OCI-LY7 (cell line): ENCODE data around the gene SNAP29. TPM values are rescaled to one million over a fixed set of nuclear protein-coding genes. Genes with fewer than 3 reads are reported as not detected.
"Not testable (repeated sequence)": the region's sequence is repeated elsewhere in the genome, so short reads cannot be mapped to it uniquely, and the experiment has no call there.

Experiments
- BruUV-seq: library from RNA; stranded (reverse); fragments of 400-500 nt; replicated peaks from 2 replicates; lab custom pipeline; 2021; lab: Mats Ljungman, UMichigan
- CTCF ChIA-PET: fragments of 300-600 bp; sonication (Branson Sonifier 250); formaldehyde crosslinking; loops from one replicate; lab custom pipeline; 2022; ENCODE audit warnings: antibody characterized with exemption; ENCODE audit not compliant: unreplicated experiment; lab: Charles Lee
- POLR2A ChIA-PET: fragments of 300-600 bp; sonication (Branson Sonifier 250); formaldehyde crosslinking; loops from one replicate; lab custom pipeline; 2022; ENCODE audit warnings: antibody characterized with exemption; lab: Charles Lee
- DNase-seq: peaks from one replicate; pipeline ENCODE4 v3.0.0-alpha.2; 2015; ENCODE audit warnings: low spot score
- H2AFZ ChIP-seq: fragments of 200-600 bp; sonication (generic), shearing (Covaris generic); 2 replicates; pipeline ENCODE4 v1.6.1; 2014; ENCODE audit warnings: mild to moderate bottlenecking, antibody characterized with exemption, low read length, moderate library complexity
- H3K27ac ChIP-seq: fragments of 200-600 bp; sonication (generic); 2 replicates; pipeline ENCODE4 v1.5.1; 2014; ENCODE audit warnings: mixed run types, low read depth, mild to moderate bottlenecking, moderate library complexity, low read length, inconsistent platforms; ENCODE audit not compliant: poor library complexity, severe bottlenecking
- H3K36me3 ChIP-seq: fragments of 200-600 bp; sonication (generic); 2 replicates; pipeline ENCODE4 v1.6.1; 2014; ENCODE audit warnings: mild to moderate bottlenecking, antibody characterized with exemption, low read length, moderate library complexity, mixed read lengths; ENCODE audit not compliant: insufficient read depth
- H3K4me1 ChIP-seq: fragments of 200-600 bp; sonication (generic); 2 replicates; pipeline ENCODE4 v1.5.1; 2014; ENCODE audit warnings: mild to moderate bottlenecking, low read length; ENCODE audit not compliant: insufficient read depth, poor library complexity, severe bottlenecking
- H3K4me2 ChIP-seq: fragments of 200-600 bp; sonication (generic); 2 replicates; pipeline ENCODE4 v1.6.1; 2014; ENCODE audit warnings: mild to moderate bottlenecking, low read length
- H3K4me3 ChIP-seq: fragments of 200-600 bp; sonication (generic); 2 replicates; pipeline ENCODE4 v1.5.1; 2014; ENCODE audit warnings: mild to moderate bottlenecking, low read depth, low read length; ENCODE audit not compliant: poor library complexity, severe bottlenecking
- H3K79me2 ChIP-seq: fragments of 200-600 bp; sonication (generic); 2 replicates; pipeline ENCODE4 v1.6.1; 2016; ENCODE audit warnings: low read depth, mild to moderate bottlenecking, low read length, moderate library complexity, mixed read lengths; ENCODE audit not compliant: insufficient read depth
- H3K9me2 ChIP-seq: fragments of 200-600 bp; sonication (generic); 2 replicates; pipeline ENCODE4 v1.6.1; 2016; ENCODE audit warnings: mild to moderate bottlenecking, low read length, mixed read lengths; ENCODE audit not compliant: insufficient read depth
- H3K9me3 ChIP-seq: fragments of 200-600 bp; sonication (generic); 2 replicates; pipeline ENCODE4 v1.6.1; 2014; ENCODE audit warnings: mild to moderate bottlenecking, mixed run types, low read length, mixed read lengths
- H4K20me1 ChIP-seq: fragments of 200-600 bp; sonication (generic); 2 replicates; pipeline ENCODE4 v1.6.1; 2014; ENCODE audit warnings: mild to moderate bottlenecking, antibody characterized with exemption, low read length, moderate library complexity, mixed read lengths; ENCODE audit not compliant: insufficient read depth
- CTCF ChIP-seq: fragments of 200-600 bp; sonication (generic); conservative IDR thresholded peaks from 2 replicates; pipeline ENCODE4 v1.5.1; 2014; ENCODE audit warnings: mild to moderate bottlenecking, antibody characterized with exemption, low read length, moderate library complexity, mixed read lengths
- EZH2phosphoT487 ChIP-seq: fragments of 200-600 bp; sonication (generic); IDR thresholded peaks from 2 replicates; pipeline ENCODE4 v1.6.1; 2018; ENCODE audit warnings: low read depth, borderline replicate concordance, mild to moderate bottlenecking, mixed run types, antibody characterized with exemption, low read length, moderate library complexity, mixed read lengths
- intact Hi-C: fragments of 100-400 bp; cut with micrococcal nuclease; formaldehyde crosslinking; loops from one replicate; pipeline ENCODE4 v1.10.0; 2022; ENCODE audit not compliant: unreplicated experiment
- total RNA-seq, 2 experiments: library from RNA; depleted of rRNA in 1 of 2; stranded (reverse); fragments of >200 nt in 1 of 2; shearing (Covaris generic) in 1 of 2; gene quantifications; 2 replicates each; pipeline ENCODE4 v1.2.3, GENCODE V29; 2014 to 2022

SNAP29 gene
- total RNA-seq, 2 experiments from 2014 or later, result 12.7 to 26.9 TPM

DNA sequence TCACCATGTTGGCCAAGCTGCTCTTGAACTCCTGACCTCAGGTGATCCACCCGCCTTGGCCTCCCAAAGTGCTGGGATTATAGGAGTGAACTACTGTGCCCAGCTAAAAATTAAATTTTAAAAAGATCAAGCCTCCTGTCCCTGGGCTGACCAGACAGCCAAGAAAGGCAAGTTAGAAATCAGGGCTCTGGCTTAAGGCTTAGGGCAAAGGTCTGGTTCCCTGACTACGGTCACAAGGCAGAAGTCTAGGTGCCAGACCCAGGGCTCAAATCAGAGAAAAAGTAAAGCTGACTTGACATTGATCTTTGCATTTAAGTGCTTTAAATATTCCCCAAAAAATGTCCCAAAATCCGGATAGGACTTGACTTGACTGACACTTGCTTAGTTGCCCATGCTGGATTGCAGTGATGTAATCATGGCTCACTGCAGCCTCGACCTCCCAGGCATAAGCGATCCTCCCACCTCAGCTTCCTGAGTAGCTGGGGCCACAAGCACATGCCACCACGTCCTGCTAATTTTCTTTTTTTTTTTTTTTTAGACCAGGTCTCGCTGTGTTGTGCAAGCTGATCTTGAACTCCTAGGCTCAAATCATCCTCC lies 41.1 kb downstream of the SNAP29 start:
- H3K4me3 ChIP-seq, result no peak overlapping the region
- H3K27ac ChIP-seq, result no peak overlapping the region
- no peaks in the 10 kb centered on the region for H3K79me2 ChIP-seq
- no peaks in the 10 kb centered on the region for H3K9me3 ChIP-seq
- H4K20me1 ChIP-seq, result no peaks in the 10 kb centered on the region
- H3K36me3 ChIP-seq, result no peaks in the 10 kb centered on the region
- no peak overlapping the region for H3K4me2 ChIP-seq
- no peak for TF ChIP-seq EZH2phosphoT487
- no peak for TF ChIP-seq CTCF
- H3K9me2 ChIP-seq, result no peaks in the 10 kb centered on the region
- H3K4me1 ChIP-seq, result no peaks in the 10 kb centered on the region
- DNase-seq, result no peak
- H2AFZ ChIP-seq, result no peak overlapping the region
- intact Hi-C loops, result no loop called here
- ChIA-PET POLR2A (interaction anchor here (0.6 kb wide), 1 partner anchor 55 kb away, joined by 3 read pairs; no protein-coding TSS in a partner anchor), CTCF (interaction anchor here (0.6 kb wide), 1 partner anchor 13 kb away, joined by 4 read pairs; no protein-coding TSS in a partner anchor)
- no TSS peak for BruUV-seq

- H3K9me2 ChIP-seq, H4K20me1 ChIP-seq, H3K9me3 ChIP-seq, H3K27ac ChIP-seq, BruUV-seq, H2AFZ ChIP-seq, intact Hi-C loops, H3K79me2 ChIP-seq, CTCF ChIA-PET, H3K4me2 ChIP-seq, H3K4me1 ChIP-seq, H3K4me3 ChIP-seq, DNase-seq, H3K36me3 ChIP-seq: not testable (repeated sequence)
- POLR2A ChIA-PET, result interaction anchor here (1.0 to 1.1 kb wide), 2 partner anchors 11 to 36 kb away, joined by 4 to 5 read pairs; no protein-coding TSS in a partner anchor
Observed at GRCh38 chr22:20901093-20902033, 42.6 kb downstream of the SNAP29 start.

DNA sequence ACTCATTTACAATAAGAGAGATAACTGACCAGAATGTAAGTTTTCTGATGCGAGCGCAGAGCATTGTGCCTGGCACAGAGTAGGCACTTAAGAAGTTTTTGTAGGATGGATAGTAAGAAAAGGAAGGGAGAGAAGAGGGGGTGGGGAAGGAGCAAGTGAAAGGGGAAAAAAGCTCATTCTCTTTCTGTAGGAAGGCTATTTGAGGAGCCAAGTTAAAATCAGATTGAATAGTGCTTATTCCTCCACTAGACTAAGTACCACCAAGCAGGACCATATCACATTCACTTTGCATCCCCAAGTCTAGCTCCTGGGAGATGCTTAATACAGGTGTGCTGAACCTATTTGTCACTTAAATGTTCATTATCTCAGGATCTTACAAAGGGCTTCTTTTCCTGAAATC lies 44.3 kb downstream of the SNAP29 start:
- ChIA-PET CTCF (no interaction called here), POLR2A (no interaction called here)
- no peak overlapping the region for H2AFZ ChIP-seq
- TF ChIP-seq EZH2phosphoT487 (no peak), CTCF (no peak)
- no peaks in the 10 kb centered on the region for H3K9me3 ChIP-seq
- H3K27ac ChIP-seq, result no peak overlapping the region
- H3K4me1 ChIP-seq, result no peaks in the 10 kb centered on the region
- H3K79me2 ChIP-seq, result no peaks in the 10 kb centered on the region
- intact Hi-C loops, result no loop called here
- H3K4me2 ChIP-seq, result no peak overlapping the region
- no peaks in the 10 kb centered on the region; the same call in 1 of the 2 replicates for H4K20me1 ChIP-seq
- no peaks in the 10 kb centered on the region for H3K9me2 ChIP-seq
- no peak for DNase-seq
- no peaks in the 10 kb centered on the region for H3K36me3 ChIP-seq
- BruUV-seq, result no TSS peak
- H3K4me3 ChIP-seq, result no peak overlapping the region
